ENCODE data around the gene KIF26B.

Gene KIF26B

GRCh38 chr1:245110406-245110805 is 44.4 kb upstream of the KIF26B start:
- TF ChIP-seq, protein P1, sequence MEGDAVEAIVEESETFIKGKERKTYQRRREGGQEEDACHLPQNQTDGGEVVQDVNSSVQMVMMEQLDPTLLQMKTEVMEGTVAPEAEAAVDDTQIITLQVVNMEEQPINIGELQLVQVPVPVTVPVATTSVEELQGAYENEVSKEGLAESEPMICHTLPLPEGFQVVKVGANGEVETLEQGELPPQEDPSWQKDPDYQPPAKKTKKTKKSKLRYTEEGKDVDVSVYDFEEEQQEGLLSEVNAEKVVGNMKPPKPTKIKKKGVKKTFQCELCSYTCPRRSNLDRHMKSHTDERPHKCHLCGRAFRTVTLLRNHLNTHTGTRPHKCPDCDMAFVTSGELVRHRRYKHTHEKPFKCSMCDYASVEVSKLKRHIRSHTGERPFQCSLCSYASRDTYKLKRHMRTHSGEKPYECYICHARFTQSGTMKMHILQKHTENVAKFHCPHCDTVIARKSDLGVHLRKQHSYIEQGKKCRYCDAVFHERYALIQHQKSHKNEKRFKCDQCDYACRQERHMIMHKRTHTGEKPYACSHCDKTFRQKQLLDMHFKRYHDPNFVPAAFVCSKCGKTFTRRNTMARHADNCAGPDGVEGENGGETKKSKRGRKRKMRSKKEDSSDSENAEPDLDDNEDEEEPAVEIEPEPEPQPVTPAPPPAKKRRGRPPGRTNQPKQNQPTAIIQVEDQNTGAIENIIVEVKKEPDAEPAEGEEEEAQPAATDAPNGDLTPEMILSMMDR (IDR thresholded peaks at IDR 0.05; ENCODE audit: low read depth, low read length): no peak
- H3K4me3 ChIP-seq (ENCODE audit: low read depth, low read length): no peak overlapping the region
- no peaks in the 10 kb centered on the region for H3K4me1 ChIP-seq
- no peaks in the 10 kb centered on the region for H3K27me3 ChIP-seq
- no peaks in the 10 kb centered on the region for H3K36me3 ChIP-seq
- no peak for DNase-seq
- H3K9me3 ChIP-seq: peaks cover 2% of the 10 kb centered on the region; the same call in 1 of the 2 replicates

DNA sequence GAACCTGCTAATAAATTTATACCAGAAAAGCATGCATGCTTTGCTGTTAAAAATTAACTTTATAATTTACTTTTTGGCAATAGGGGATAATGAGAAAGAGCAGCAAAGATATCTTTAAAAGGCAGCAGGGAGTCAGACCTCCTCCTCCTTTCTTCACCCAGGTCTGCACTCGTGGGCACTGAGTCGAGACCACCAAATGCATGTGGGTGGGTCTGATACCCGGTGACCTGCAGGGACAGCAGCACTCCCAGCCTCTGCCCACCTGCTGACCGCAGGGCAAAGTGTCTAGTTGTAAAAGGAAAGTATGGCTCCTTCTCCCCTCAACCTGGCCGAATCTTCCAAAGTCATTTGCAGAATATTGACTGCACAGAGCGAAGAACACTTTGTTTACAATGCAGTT is 43.7 kb upstream of the KIF26B start:
- TF ChIP-seq, protein P1 (IDR thresholded peaks at IDR 0.05; ENCODE audit: low read depth, low read length): no peak
- no peaks in the 10 kb centered on the region for H3K27me3 ChIP-seq
- H3K36me3 ChIP-seq: no peaks in the 10 kb centered on the region
- no peak overlapping the region for H3K4me3 ChIP-seq (ENCODE audit: low read depth, low read length)
- no peak for DNase-seq
- H3K9me3 ChIP-seq: peaks cover 3% of the 10 kb centered on the region; the same call in 1 of the 2 replicates
- no peaks in the 10 kb centered on the region for H3K4me1 ChIP-seq

GRCh38 chr1:245113649-245114048 is 41.1 kb upstream of the KIF26B start:
- Histone ChIP-seq H3K36me3 (no peaks in the 10 kb centered on the region), H3K4me1 (no peaks in the 10 kb centered on the region), H3K4me3 (ENCODE audit: low read depth, low read length) (no peak overlapping the region), H3K9me3 (peaks cover 3% of the 10 kb centered on the region; the same call in 1 of the 2 replicates), H3K27me3 (no peaks in the 10 kb centered on the region)
- TF ChIP-seq, protein P1 (IDR thresholded peaks at IDR 0.05; ENCODE audit: low read depth, low read length): no peak
- no peak for DNase-seq

- Histone ChIP-seq H3K4me3 (ENCODE audit: low read depth, low read length) (no peak overlapping the region), H3K27me3 (no peaks in the 10 kb centered on the region), H3K9me3 (peaks cover 3% of the 10 kb centered on the region; the same call in 1 of the 2 replicates), H3K36me3 (no peaks in the 10 kb centered on the region), H3K4me1 (no peaks in the 10 kb centered on the region)
- TF ChIP-seq, protein P1 (IDR thresholded peaks at IDR 0.05; ENCODE audit: low read depth, low read length): no peak
- no peak for DNase-seq
Measured at GRCh38 chr1:245116131-245116530, 38.7 kb upstream of the KIF26B start.

DNA sequence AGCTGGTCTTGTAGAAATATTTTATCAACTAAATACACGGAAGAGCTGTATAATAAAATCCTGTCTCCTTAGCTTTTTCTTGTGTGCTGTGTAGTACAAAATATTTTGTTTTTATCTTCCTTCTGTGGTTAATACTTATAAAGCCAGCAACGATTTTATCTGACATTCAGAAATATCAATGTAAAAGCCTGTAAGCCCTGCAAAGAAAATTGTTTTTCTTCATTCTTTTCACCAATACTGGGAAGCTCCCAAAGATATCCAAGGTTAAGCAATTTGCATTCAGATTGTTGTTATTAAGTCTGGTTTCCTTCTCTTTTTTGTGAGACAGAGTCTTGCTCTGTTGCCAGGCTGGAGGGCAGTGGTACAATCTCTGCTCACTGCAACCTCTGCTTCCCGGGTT is 38.0 kb upstream of the KIF26B start:
- no peaks in the 10 kb centered on the region for H3K36me3 ChIP-seq
- peaks cover 3% of the 10 kb centered on the region; the same call in 1 of the 2 replicates for H3K9me3 ChIP-seq
- TF ChIP-seq, protein P1 (IDR thresholded peaks at IDR 0.05; ENCODE audit: low read depth, low read length): no peak
- H3K4me1 ChIP-seq: no peaks in the 10 kb centered on the region
- DNase-seq: no peak
- no peak overlapping the region for H3K4me3 ChIP-seq (ENCODE audit: low read depth, low read length)
- H3K27me3 ChIP-seq: no peaks in the 10 kb centered on the region

- H3K4me3 ChIP-seq (ENCODE audit: low read depth, low read length): no peak overlapping the region
- no peaks in the 10 kb centered on the region for H3K4me1 ChIP-seq
- H3K9me3 ChIP-seq: peaks cover 3% of the 10 kb centered on the region; the same call in 1 of the 2 replicates
- TF ChIP-seq, protein P1 (IDR thresholded peaks at IDR 0.05; ENCODE audit: low read depth, low read length): no peak
- no peaks in the 10 kb centered on the region for H3K27me3 ChIP-seq
- DNase-seq: no peak
- no peaks in the 10 kb centered on the region for H3K36me3 ChIP-seq
Measured at GRCh38 chr1:245118066-245118465, 36.7 kb upstream of the KIF26B start.
